ENCODE data around the gene PTCH2.

DNA sequence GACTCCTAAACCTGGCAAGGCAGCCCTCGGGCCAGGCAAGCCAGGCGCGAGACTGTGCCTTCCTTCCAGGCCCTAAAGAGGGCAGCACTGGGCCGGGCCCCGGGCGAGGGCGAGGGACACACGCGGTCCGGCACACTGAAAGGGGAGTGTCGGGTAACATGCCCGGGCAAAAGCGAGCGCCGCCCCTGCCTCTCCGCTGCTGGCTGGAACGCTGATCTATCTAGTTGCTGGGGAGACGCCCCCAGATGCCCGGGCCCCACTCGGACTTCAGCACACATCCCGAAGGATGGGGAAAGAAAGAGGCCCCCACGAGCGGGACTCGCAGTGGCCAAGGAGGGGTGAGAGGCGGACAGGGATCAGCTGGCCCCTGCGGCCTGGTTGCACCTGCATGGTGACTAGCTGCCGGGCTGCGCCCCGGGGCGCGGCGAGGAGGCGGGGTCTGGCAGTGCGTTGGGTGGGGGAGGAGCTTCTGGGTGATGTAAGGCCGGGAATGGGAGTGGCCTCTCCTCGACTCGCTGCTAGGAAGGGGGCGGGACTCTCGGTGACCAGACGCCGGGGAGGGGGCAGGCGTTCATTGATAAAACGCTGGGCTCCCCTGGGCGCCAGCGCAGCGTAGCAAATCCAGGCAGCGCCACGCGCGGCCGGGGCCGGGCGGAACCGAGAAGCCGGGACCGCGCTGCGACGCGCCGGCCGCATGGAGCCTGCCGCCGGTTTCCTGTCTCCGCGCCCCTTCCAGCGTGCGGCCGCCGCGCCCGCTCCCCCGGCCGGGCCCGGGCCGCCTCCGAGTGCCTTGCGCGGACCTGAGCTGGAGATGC is 43.1 kb downstream of the PTCH2 start, which contains the start of gene PLK3:
- peak; percentile 92 for TF ChIP-seq POLR2AphosphoS5 (IDR thresholded peaks at IDR 0.05; ENCODE audit: low read depth, low read length)
- TF ChIP-seq, protein P1, sequence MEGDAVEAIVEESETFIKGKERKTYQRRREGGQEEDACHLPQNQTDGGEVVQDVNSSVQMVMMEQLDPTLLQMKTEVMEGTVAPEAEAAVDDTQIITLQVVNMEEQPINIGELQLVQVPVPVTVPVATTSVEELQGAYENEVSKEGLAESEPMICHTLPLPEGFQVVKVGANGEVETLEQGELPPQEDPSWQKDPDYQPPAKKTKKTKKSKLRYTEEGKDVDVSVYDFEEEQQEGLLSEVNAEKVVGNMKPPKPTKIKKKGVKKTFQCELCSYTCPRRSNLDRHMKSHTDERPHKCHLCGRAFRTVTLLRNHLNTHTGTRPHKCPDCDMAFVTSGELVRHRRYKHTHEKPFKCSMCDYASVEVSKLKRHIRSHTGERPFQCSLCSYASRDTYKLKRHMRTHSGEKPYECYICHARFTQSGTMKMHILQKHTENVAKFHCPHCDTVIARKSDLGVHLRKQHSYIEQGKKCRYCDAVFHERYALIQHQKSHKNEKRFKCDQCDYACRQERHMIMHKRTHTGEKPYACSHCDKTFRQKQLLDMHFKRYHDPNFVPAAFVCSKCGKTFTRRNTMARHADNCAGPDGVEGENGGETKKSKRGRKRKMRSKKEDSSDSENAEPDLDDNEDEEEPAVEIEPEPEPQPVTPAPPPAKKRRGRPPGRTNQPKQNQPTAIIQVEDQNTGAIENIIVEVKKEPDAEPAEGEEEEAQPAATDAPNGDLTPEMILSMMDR (IDR thresholded peaks at IDR 0.05): peak; percentile 98

All from Panc1 (cell line).